Fibroblast of pulmonary artery (primary cell): ENCODE measurements around the gene AHI1.
"Not testable (repeated sequence)": the region's sequence is repeated elsewhere in the genome, so short reads cannot be mapped to it uniquely, and the experiment has no call there.

Source experiments
- DNase-seq: peaks from one replicate; pipeline ENCODE4 v3.0.0-alpha.2; 2010; ENCODE audit warnings: low read depth
- H3K4me3 ChIP-seq: replicated peaks from 2 replicates; pipeline ENCODE4 v1.5.1; 2011; ENCODE audit warnings: low read depth, mild to moderate bottlenecking, control low read depth, low read length, moderate library complexity
- TF ChIP-seq, protein P1 (sequence below): IDR thresholded peaks from 2 replicates; pipeline ENCODE4 v1.5.1; 2011; ENCODE audit warnings: mild to moderate bottlenecking, control low read depth, low read length, inconsistent platforms; ENCODE audit errors: missing control alignments

The AHI1 gene

DNA sequence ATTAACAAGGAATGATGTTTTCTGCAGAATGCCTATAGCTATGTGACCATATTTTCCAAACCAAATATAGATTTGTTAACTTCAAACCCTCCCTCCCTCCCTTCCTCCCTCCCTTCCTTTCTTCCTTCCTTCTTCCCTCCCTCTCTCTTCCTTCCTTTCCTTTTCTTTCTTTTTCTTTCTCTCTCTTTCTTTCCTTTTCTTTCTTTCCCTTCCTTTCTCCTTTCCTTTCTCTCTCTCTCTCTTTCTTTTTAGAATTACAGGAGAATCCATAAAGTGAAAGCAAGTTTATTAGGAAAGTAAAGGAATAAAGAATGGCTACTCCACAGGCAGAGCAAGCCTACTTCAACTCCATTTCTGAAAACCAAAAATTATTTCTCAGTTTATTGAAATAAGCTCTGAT, 153.0 kb downstream of the AHI1 start:
- TF ChIP-seq, protein P1, sequence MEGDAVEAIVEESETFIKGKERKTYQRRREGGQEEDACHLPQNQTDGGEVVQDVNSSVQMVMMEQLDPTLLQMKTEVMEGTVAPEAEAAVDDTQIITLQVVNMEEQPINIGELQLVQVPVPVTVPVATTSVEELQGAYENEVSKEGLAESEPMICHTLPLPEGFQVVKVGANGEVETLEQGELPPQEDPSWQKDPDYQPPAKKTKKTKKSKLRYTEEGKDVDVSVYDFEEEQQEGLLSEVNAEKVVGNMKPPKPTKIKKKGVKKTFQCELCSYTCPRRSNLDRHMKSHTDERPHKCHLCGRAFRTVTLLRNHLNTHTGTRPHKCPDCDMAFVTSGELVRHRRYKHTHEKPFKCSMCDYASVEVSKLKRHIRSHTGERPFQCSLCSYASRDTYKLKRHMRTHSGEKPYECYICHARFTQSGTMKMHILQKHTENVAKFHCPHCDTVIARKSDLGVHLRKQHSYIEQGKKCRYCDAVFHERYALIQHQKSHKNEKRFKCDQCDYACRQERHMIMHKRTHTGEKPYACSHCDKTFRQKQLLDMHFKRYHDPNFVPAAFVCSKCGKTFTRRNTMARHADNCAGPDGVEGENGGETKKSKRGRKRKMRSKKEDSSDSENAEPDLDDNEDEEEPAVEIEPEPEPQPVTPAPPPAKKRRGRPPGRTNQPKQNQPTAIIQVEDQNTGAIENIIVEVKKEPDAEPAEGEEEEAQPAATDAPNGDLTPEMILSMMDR: no peak
- no peak for DNase-seq
- H3K4me3 ChIP-seq: no peak overlapping the region

DNA sequence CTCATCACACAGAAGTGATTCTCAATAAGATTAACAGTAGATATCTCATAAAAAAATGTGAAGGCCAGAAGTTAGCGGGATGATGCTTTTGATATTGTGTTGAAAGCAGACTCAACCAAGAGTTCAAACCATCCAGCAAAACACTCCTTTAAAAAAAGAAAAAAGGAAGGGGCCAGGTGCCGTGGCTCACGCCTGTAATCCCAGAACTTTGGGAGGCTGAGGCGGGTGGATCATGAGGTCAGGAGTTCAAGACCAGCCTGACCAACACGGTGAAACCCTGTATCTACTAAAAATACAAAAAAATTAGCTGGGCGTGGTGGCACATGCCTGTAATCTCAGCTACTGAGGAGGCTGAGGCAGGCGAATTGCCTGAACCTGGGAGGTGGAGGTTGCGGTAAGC, 157.6 kb downstream of the AHI1 start:
- DNase-seq: not testable (repeated sequence)

DNA sequence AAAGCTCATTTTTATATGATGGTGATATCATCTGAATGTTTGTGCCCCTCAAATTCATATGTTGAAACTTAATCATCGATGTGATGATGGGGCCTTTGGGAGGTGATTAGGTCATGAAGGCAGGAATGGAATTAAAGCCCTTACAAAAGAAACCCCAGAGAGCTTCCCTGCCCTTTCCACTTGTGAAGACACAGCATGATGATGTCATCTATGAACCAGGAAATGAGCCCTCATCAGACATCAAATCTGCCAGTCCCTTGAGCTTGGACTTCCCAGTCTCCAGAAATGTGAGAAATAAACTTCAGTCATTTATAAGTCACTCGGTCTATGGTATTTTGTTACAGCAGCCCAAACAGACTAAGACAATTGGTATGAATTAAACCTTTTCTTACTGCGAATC, 163.4 kb downstream of the AHI1 start:
- TF ChIP-seq, protein P1: no peak
- H3K4me3 ChIP-seq: no peak overlapping the region
- peak; percentile 27 for DNase-seq

More for the DNA sequence above, 157.6 kb downstream of the AHI1 start:
- not testable (repeated sequence) for H3K4me3 ChIP-seq

DNA sequence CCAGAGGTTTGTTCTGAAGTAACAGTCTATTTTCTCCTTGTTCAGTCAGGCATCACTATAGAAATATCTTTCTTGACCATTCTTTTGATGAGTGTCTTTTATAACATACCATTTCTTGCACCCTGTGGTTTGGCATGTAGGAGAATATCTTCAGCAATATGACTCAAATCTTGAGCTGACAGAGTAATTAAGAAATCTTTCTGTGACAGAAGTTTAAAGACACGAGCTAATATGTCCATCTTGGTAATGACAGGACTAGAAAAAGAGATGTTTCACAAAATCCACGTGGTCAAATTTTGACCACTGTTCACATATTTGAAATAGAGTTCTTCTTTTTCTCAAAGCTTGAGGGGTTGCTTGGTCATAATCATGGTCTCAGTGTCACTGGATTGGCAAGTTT, 166.5 kb downstream of the AHI1 start:
- TF ChIP-seq, protein P1: no peak
- peak; percentile 14 for DNase-seq
- H3K4me3 ChIP-seq: no peak overlapping the region

DNA sequence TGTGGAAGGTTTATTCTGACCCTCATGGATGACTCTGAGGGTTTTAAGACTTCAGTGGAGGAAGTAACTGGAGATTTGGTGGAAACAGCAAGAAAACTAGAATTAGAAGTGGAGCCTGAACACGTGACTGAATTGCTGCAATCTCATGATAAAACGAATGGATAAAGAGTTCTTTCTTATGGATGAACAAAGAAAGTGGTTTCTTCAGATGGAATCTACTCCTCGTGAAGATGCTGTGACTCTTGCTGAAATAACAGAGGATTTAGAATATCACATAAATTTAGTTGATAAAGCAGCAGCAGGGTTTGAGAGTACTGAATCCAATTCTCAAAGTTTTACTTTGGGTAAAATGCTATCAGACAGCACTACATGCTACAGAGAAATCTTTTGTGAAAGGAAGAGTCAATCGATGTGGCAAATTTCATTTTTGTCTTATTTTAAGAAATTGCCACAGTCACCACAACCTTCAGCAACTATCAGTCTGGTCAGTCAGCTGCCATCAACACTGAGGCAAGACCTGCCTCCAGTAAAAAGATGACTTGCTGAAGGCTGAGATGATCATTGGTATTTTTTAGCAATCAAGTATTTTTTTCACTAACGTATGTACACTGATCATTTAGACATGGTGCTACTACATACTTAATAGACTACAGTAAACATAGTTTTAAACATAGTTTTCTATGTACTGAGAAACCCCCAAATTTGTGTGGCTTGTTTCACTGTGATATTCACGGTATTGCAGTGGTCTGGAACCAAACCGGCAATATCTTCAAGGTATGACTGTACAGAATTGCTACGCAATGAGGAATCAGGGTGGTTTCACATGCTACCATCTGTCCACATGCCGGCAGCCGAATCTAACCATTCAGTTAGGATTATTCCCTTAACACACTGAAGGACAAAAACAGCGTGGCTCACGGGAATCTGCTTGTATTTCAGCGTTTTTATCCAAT, 167.4 kb downstream of the AHI1 start:
- H3K4me3 ChIP-seq: no peak overlapping the region
- TF ChIP-seq, protein P1: no peak
- DNase-seq: no peak

DNA sequence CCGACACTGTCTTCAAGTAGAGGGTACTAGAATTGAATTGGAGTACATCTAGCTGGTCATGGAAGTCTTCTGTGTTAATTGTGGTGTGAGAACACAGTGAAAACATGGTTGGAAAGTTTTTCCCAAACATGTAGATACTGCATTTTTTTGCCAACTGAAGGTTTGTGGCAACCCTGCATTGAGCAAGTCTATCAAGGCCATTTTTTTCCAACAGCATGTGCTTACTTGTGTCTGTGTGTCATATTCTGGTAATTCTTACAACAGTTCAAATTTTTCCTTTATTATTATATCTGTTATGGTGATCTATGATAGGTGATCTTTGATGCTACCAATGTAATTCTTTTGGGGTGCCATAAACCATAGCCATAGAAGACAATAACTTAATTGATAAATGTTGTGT, 169.4 kb downstream of the AHI1 start:
- no peak for DNase-seq
- TF ChIP-seq, protein P1: no peak

DNA sequence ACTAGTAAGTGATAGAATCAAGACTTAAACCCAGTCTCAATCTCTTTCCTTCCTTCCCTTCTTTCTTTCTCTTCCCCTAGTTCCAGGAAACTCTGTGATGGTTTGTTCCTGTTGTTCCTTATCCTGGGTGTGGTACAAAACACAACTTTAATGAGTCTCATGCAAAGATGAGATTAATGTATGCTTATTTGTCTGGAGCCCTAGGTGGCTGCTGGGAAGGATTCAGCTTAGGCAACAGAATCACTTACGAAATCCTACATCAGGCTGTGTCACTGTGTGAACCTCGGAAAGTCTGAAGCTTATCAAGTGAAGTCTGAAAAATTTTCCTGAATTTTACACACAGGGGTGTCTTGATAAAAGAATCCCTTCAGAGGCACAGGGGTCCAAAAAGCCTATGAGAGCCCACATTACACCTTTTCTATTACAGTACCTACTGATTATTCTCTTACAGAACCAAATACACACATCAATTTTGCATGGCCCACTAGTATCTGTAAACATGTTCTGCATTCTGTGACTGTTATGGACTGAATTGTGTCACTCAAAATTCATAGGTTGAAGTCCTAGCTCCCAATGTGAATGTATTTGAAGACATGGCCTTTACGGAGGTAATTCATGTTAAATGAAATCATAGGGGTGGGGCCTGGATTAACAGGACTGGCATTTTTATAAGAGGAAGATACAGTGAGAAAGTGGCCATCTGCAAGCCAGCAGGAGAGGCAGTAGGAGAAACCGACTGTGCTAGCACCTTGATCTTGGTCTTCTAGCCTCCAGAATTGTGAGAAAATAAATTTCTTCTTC, 171.7 kb downstream of the AHI1 start:
- TF ChIP-seq, protein P1: no peak
- DNase-seq: peak; percentile 44
- no peak overlapping the region for H3K4me3 ChIP-seq

More for the DNA sequence above, 169.4 kb downstream of the AHI1 start:
- no peak overlapping the region for H3K4me3 ChIP-seq
